Measurements from ENCODE around the gene BMPER. TPM values are rescaled to one million over a fixed set of nuclear protein-coding genes. Genes with fewer than 3 reads are reported as not detected.

BMPER gene
- polyA plus RNA-seq, 1 donor from 2014 or later: 2.1 TPM

DNA sequence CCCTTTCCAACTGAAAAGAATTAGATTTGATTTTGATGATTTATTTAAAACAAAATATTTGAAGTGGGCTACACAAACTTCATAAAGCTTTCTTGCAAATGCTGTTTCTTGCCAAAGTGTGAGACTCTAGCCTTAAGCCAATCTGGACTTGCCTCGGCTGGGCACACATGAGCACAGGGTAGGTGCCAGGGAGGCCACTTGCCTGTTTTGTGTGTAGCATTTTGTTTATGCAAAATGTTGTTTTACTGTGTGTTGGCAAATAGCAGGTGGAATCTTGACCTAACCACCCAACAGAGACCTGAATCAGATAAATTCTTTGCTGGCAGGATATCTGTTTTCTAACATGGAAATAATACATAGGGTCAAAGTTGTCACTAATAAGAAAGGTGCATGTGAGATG lies 161.1 kb downstream of the BMPER start:
- no peak for TF ChIP-seq SMC3 (conservative IDR thresholded peaks at IDR 0.05; ENCODE audit: poor library complexity)
- no peak for TF ChIP-seq POLR2AphosphoS5 (IDR thresholded peaks at IDR 0.05)
- TF ChIP-seq, protein P1, sequence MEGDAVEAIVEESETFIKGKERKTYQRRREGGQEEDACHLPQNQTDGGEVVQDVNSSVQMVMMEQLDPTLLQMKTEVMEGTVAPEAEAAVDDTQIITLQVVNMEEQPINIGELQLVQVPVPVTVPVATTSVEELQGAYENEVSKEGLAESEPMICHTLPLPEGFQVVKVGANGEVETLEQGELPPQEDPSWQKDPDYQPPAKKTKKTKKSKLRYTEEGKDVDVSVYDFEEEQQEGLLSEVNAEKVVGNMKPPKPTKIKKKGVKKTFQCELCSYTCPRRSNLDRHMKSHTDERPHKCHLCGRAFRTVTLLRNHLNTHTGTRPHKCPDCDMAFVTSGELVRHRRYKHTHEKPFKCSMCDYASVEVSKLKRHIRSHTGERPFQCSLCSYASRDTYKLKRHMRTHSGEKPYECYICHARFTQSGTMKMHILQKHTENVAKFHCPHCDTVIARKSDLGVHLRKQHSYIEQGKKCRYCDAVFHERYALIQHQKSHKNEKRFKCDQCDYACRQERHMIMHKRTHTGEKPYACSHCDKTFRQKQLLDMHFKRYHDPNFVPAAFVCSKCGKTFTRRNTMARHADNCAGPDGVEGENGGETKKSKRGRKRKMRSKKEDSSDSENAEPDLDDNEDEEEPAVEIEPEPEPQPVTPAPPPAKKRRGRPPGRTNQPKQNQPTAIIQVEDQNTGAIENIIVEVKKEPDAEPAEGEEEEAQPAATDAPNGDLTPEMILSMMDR (IDR thresholded peaks at IDR 0.05; ENCODE audit: poor library complexity, severe bottlenecking): no peak
- no peak for TF ChIP-seq TAF1 (IDR thresholded peaks at IDR 0.05; ENCODE audit: low read depth)
- TF ChIP-seq REST (IDR thresholded peaks at IDR 0.05; ENCODE audit: borderline replicate concordance): no peak
- Histone ChIP-seq H3K27ac (ENCODE audit: low read length) (no peak overlapping the region), H3K79me2 (replicated peaks; ENCODE audit: insufficient read depth, low read length) (no peaks in the 10 kb centered on the region), H3K27me3 (ENCODE audit: insufficient read depth, low read depth, low read length) (no peaks in the 10 kb centered on the region), H3F3A (ENCODE audit: insufficient read depth, low read length, poor library complexity, severe bottlenecking) (no peaks in the 10 kb centered on the region), H3K4me3 (ENCODE audit: low read length) (no peak overlapping the region), H3K9me3 (ENCODE audit: low read length) (no peaks in the 10 kb centered on the region), H3K9ac (ENCODE audit: low read length) (no peak overlapping the region), H3K4me2 (ENCODE audit: low read length) (no peak overlapping the region), H2AFZ (ENCODE audit: low read depth, low read length) (no peak overlapping the region), H4K20me1 (ENCODE audit: insufficient read depth) (no peaks in the 10 kb centered on the region), H3K36me3 (ENCODE audit: insufficient read depth, low read length) (no peaks in the 10 kb centered on the region), H3K9me2 (ENCODE audit: insufficient read depth, low read length) (no peaks in the 10 kb centered on the region)

- H3F3A ChIP-seq (ENCODE audit: insufficient read depth, low read length, poor library complexity, severe bottlenecking): no peaks in the 10 kb centered on the region
- H3K9me2 ChIP-seq (ENCODE audit: insufficient read depth, low read length): no peaks in the 10 kb centered on the region
- H3K27ac ChIP-seq (ENCODE audit: low read length): no peak overlapping the region
- H3K9ac ChIP-seq (ENCODE audit: low read length): no peak overlapping the region
- no peak overlapping the region for H3K4me2 ChIP-seq (ENCODE audit: low read length)
- no peak overlapping the region for H2AFZ ChIP-seq (ENCODE audit: low read depth, low read length)
- no peaks in the 10 kb centered on the region for H3K36me3 ChIP-seq (ENCODE audit: insufficient read depth, low read length)
- no peaks in the 10 kb centered on the region for H4K20me1 ChIP-seq (ENCODE audit: insufficient read depth)
- TF ChIP-seq POLR2AphosphoS5 (IDR thresholded peaks at IDR 0.05): no peak
- TF ChIP-seq SMC3 (conservative IDR thresholded peaks at IDR 0.05; ENCODE audit: poor library complexity): no peak
- no peak for TF ChIP-seq RAD21 (conservative IDR thresholded peaks at IDR 0.05)
- no peak for TF ChIP-seq EZH2 (IDR thresholded peaks at IDR 0.05; ENCODE audit: borderline replicate concordance, insufficient read depth, low read length, poor library complexity, severe bottlenecking)
- TF ChIP-seq, protein P1 (IDR thresholded peaks at IDR 0.05; ENCODE audit: poor library complexity, severe bottlenecking): no peak
- H3K79me2 ChIP-seq (replicated peaks; ENCODE audit: insufficient read depth, low read length): no peaks in the 10 kb centered on the region
- H3K9me3 ChIP-seq (ENCODE audit: low read length): no peaks in the 10 kb centered on the region
- H3K4me3 ChIP-seq (ENCODE audit: low read length): no peak overlapping the region
- H3K27me3 ChIP-seq (ENCODE audit: insufficient read depth, low read depth, low read length): no peaks in the 10 kb centered on the region
Measured at GRCh38 chr7:34067005-34067778, 161.9 kb downstream of the BMPER start.

Measured in neural cell (in vitro differentiated cells).